ENCODE measurements around the gene EPB41L2. TPM values are rescaled to one million over a fixed set of nuclear protein-coding genes. Genes with fewer than 3 reads are reported as not detected.

EPB41L2 gene
- total RNA-seq, 1 experiment from 2014 or later = 74.8 TPM

DNA sequence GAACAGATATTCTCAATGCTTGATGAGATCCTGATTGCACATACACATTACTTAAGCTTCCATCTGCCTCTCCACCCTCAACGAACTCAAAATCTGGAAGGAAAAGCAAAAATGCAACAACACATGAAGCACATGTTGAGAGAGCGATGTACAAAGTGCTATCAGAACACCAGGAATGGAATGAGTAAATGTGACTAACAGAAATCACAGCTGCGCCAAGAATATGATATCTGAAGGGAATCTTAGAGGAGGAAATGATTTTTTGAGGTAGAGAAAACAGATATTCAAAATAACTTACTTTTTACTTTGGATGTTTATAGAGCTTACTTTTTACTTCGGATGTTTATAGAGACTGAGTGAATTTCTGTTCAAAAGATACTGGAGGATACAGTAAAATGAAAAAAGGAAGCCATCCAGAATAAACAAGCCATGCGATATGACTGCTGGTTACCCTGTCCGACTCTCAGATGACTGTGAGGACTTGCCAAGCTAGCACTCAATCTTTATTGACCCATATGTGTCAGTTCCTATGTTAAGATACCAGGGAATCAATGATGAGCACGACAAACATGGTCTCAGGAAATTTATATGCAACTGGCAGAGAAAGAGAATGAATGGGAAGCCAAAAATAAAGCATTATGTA, 133.9 kb downstream of the EPB41L2 start (continued):
- TF ChIP-seq, protein P1, sequence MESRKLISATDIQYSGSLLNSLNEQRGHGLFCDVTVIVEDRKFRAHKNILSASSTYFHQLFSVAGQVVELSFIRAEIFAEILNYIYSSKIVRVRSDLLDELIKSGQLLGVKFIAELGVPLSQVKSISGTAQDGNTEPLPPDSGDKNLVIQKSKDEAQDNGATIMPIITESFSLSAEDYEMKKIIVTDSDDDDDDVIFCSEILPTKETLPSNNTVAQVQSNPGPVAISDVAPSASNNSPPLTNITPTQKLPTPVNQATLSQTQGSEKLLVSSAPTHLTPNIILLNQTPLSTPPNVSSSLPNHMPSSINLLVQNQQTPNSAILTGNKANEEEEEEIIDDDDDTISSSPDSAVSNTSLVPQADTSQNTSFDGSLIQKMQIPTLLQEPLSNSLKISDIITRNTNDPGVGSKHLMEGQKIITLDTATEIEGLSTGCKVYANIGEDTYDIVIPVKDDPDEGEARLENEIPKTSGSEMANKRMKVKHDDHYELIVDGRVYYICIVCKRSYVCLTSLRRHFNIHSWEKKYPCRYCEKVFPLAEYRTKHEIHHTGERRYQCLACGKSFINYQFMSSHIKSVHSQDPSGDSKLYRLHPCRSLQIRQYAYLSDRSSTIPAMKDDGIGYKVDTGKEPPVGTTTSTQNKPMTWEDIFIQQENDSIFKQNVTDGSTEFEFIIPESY (IDR thresholded peaks at IDR 0.05; ENCODE audit: extremely low read depth, insufficient replicate concordance, low read length) = no peak
- no peak for TF ChIP-seq POLR2A (IDR thresholded peaks at IDR 0.05; ENCODE audit: borderline replicate concordance, extremely low read depth, insufficient read depth, insufficient read length)
- no peak for TF ChIP-seq CEBPB (IDR thresholded peaks at IDR 0.05; ENCODE audit: low read depth)
- TF ChIP-seq TCF7L2 (IDR thresholded peaks at IDR 0.05; ENCODE audit: borderline replicate concordance, extremely low read depth, insufficient read depth, insufficient read length) = no peak
- no peak for TF ChIP-seq EZH2 (IDR thresholded peaks at IDR 0.05)

DNA sequence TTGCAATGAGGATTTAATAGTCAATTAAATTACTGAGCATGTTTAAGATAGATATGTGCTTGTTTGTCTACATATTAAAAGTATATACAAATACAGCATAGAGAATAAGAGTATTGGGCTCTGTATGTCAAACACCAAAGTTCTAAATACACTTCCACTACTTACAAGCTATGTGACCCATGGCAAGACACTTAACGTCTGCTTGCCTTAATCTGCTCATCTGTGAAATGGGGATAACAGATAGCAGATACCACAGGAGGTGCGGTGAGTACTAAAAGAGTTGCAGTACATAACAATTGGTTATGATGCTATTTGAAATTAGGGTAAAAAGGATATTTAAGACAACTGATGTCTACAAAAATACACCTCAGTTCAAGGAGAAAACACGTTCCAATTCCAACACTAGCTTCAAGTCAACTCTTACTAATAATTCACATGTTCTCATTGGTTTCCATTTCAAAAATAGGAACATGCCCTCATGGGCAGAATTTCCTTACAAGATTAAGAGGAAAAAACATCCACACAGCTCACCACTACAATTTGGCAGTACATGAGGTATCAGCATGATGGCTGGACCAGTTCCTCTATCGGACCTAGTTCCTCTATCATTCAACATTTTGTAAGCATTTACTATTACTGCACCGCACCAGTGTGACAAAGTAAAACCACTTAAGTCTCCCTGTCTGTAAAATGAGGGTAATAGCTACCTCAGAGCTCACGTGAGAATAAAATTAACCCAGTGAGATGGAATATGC, 134.7 kb downstream of the EPB41L2 start:
- Histone ChIP-seq H3K4me1 (ENCODE audit: control insufficient read depth in 1 of 2, insufficient read depth in 2 of 2, low read length in 2 of 2) (peaks cover 12 to 13% of the 10 kb centered on the region in 2 experiments), H3K9me3 (ENCODE audit: control insufficient read depth in 1 of 2, insufficient read depth in 1 of 2, low read depth in 1 of 2, low read length in 2 of 2) (no peaks in the 10 kb centered on the region), H3K9me2 (ENCODE audit: insufficient read depth) (no peaks in the 10 kb centered on the region), H3K9ac (ENCODE audit: low read length) (no peak overlapping the region), H3K4me2 (ENCODE audit: low read length) (no peak overlapping the region), H3K36me3 (ENCODE audit: control insufficient read depth in 1 of 2, insufficient read depth in 2 of 2, low read length in 2 of 2) (no peaks in the 10 kb centered on the region), H4K20me1 (ENCODE audit: insufficient read depth) (no peaks in the 10 kb centered on the region; the same call in 1 of the 2 replicates), H3K4me3 (replicated peaks in 1 of 2; ENCODE audit: low read depth in 1 of 2, low read length in 2 of 2) (no peak overlapping the region), H3K27me3 (ENCODE audit: insufficient read depth, low read length) (no peaks in the 10 kb centered on the region), H2AFZ (ENCODE audit: low read depth, low read length, poor library complexity, severe bottlenecking) (no peak overlapping the region), H3K79me2 (ENCODE audit: insufficient read depth, low read length) (peaks cover 6% of the 10 kb centered on the region; the same call in 1 of the 2 replicates), H3K27ac (ENCODE audit: low read depth, low read length) (no peak overlapping the region)
- ChIA-PET RAD21 (ENCODE audit: low non-redundant PET in 1 of 2, low total read pairs in 2 of 2, uncharacterized antibody in 2 of 2, unreplicated experiment in 2 of 2) (no interaction called here), POLR2A (no interaction called here), CTCF (no interaction called here)
- no TSS peak for BruUV-seq (replicated peaks)
- ATAC-seq (no peak), DNase-seq (ENCODE audit: low read depth, low spot score) (no peak)
- intact Hi-C loops (cut with micrococcal nuclease) = no loop called here
- TF ChIP-seq, protein P2, sequence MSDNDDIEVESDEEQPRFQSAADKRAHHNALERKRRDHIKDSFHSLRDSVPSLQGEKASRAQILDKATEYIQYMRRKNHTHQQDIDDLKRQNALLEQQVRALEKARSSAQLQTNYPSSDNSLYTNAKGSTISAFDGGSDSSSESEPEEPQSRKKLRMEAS (IDR thresholded peaks at IDR 0.05) = no peak
- TF ChIP-seq SRF (IDR thresholded peaks at IDR 0.05; ENCODE audit: low read depth) = no peak
- TF ChIP-seq POLR2A (IDR thresholded peaks at IDR 0.05; ENCODE audit: borderline replicate concordance, extremely low read depth, insufficient read depth, insufficient read length) = no peak
- TF ChIP-seq ZFX (IDR thresholded peaks at IDR 0.05) = no peak
- TF ChIP-seq, protein P1 (IDR thresholded peaks at IDR 0.05; ENCODE audit: extremely low read depth, insufficient replicate concordance, low read length) = no peak
- no peak for TF ChIP-seq ATF3 (IDR thresholded peaks at IDR 0.05)
- TF ChIP-seq CTCF (IDR thresholded peaks at IDR 0.05 in 2 of 3, conservative IDR thresholded peaks at IDR 0.05 in 1 of 3; ENCODE audit: borderline replicate concordance in 1 of 3, insufficient read depth in 1 of 3, low read depth in 2 of 3, low read length in 2 of 3) = no peak
- no peak for TF ChIP-seq POLR2AphosphoS5 (IDR thresholded peaks at IDR 0.05; ENCODE audit: low read depth, low read length)
- no peak for TF ChIP-seq SP1 (IDR thresholded peaks at IDR 0.05; ENCODE audit: low read depth)
- no peak for TF ChIP-seq CBX3 (IDR thresholded peaks at IDR 0.05; ENCODE audit: low read depth)
- no peak for TF ChIP-seq EGR1 (IDR thresholded peaks at IDR 0.05; ENCODE audit: low read depth)
- no peak for TF ChIP-seq SIN3A (IDR thresholded peaks at IDR 0.05; ENCODE audit: low read depth)
- TF ChIP-seq ELF1 (IDR thresholded peaks at IDR 0.05; ENCODE audit: borderline replicate concordance, low read depth) = no peak
- no peak for TF ChIP-seq YY1 (IDR thresholded peaks at IDR 0.05; ENCODE audit: extremely low read depth, insufficient replicate concordance, low read depth, low read length)
